ENCODE results near the gene TBC1D8. TPM values are rescaled to one million over a fixed set of nuclear protein-coding genes. Genes with fewer than 3 reads are reported as not detected.

The TBC1D8 gene
- total and polyA plus RNA-seq, 9 of the 15 experiments (the other 6 are each of a cell fraction or from before 2014, with no cell fraction given) = 0.36 to 1.3 (median 0.82) TPM

GRCh38 chr2:101038455-101039255, 112.5 kb downstream of the TBC1D8 start (continued):
- TF ChIP-seq ZMIZ1 (IDR thresholded peaks at IDR 0.05; ENCODE audit: low read depth in 2 of 2, low read length in 2 of 2) (no peak), RAD51 (IDR thresholded peaks at IDR 0.05; ENCODE audit: borderline replicate concordance, low read depth) (no peak), ZNF12 (CRISPR knock-in tag; IDR thresholded peaks at IDR 0.05) (no peak), ATF1 (CRISPR knock-in tag; IDR thresholded peaks at IDR 0.05) (no peak), ATF1 (tag; IDR thresholded peaks at IDR 0.05) (peak; percentile 49), ZC3H8 (IDR thresholded peaks at IDR 0.05) (no peak), MTA3 (IDR thresholded peaks at IDR 0.05; ENCODE audit: borderline replicate concordance) (peak; percentile 62; the same call in 1 of the 2 replicates), ZNF24 (IDR thresholded peaks at IDR 0.05) (peak; percentile 17; the same call in 1 of the 2 replicates), ZZZ3 (IDR thresholded peaks at IDR 0.05) (no peak), ZNF77 (CRISPR knock-in tag; IDR thresholded peaks at IDR 0.05) (no peak), ZNF347 (CRISPR knock-in tag; IDR thresholded peaks at IDR 0.05; ENCODE audit: low read depth) (no peak), BRCA1 (IDR thresholded peaks at IDR 0.05) (no peak), BRCA1 (CRISPR knock-in tag; IDR thresholded peaks at IDR 0.05) (no peak), ZNF280A (IDR thresholded peaks at IDR 0.05; ENCODE audit: low read depth, partially characterized antibody) (no peak)
- TF ChIP-seq, protein P1, sequence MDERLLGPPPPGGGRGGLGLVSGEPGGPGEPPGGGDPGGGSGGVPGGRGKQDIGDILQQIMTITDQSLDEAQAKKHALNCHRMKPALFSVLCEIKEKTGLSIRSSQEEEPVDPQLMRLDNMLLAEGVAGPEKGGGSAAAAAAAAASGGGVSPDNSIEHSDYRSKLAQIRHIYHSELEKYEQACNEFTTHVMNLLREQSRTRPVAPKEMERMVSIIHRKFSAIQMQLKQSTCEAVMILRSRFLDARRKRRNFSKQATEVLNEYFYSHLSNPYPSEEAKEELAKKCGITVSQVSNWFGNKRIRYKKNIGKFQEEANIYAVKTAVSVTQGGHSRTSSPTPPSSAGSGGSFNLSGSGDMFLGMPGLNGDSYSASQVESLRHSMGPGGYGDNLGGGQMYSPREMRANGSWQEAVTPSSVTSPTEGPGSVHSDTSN (CRISPR knock-in tag; IDR thresholded peaks at IDR 0.05; ENCODE audit: low read depth) = peak; percentile 53
- TF ChIP-seq, protein P1 (tag; conservative IDR thresholded peaks at IDR 0.05; ENCODE audit: low read depth) = peak; percentile 96
- TF ChIP-seq, protein P2, sequence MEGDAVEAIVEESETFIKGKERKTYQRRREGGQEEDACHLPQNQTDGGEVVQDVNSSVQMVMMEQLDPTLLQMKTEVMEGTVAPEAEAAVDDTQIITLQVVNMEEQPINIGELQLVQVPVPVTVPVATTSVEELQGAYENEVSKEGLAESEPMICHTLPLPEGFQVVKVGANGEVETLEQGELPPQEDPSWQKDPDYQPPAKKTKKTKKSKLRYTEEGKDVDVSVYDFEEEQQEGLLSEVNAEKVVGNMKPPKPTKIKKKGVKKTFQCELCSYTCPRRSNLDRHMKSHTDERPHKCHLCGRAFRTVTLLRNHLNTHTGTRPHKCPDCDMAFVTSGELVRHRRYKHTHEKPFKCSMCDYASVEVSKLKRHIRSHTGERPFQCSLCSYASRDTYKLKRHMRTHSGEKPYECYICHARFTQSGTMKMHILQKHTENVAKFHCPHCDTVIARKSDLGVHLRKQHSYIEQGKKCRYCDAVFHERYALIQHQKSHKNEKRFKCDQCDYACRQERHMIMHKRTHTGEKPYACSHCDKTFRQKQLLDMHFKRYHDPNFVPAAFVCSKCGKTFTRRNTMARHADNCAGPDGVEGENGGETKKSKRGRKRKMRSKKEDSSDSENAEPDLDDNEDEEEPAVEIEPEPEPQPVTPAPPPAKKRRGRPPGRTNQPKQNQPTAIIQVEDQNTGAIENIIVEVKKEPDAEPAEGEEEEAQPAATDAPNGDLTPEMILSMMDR (IDR thresholded peaks at IDR 0.05 in 2 of 3, conservative IDR thresholded peaks at IDR 0.05 in 1 of 3; ENCODE audit: insufficient read depth in 2 of 3, low read depth in 1 of 3, low read length in 3 of 3) = peak; percentile 63 to 84 (median 66)
- TF ChIP-seq, protein P3, sequence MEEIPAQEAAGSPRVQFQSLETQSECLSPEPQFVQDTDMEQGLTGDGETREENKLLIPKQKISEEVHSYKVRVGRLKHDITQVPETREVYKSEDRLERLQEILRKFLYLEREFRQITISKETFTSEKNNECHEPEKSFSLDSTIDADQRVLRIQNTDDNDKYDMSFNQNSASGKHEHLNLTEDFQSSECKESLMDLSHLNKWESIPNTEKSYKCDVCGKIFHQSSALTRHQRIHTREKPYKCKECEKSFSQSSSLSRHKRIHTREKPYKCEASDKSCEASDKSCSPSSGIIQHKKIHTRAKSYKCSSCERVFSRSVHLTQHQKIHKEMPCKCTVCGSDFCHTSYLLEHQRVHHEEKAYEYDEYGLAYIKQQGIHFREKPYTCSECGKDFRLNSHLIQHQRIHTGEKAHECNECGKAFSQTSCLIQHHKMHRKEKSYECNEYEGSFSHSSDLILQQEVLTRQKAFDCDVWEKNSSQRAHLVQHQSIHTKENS (CRISPR knock-in tag; IDR thresholded peaks at IDR 0.05) = no peak

Data from K562 (cell line).